ENCODE results near the gene ABHD2.
"Not testable (repeated sequence)": the region's sequence is repeated elsewhere in the genome, so short reads cannot be mapped to it uniquely, and the experiment has no call there.

The ABHD2 gene, protein sequence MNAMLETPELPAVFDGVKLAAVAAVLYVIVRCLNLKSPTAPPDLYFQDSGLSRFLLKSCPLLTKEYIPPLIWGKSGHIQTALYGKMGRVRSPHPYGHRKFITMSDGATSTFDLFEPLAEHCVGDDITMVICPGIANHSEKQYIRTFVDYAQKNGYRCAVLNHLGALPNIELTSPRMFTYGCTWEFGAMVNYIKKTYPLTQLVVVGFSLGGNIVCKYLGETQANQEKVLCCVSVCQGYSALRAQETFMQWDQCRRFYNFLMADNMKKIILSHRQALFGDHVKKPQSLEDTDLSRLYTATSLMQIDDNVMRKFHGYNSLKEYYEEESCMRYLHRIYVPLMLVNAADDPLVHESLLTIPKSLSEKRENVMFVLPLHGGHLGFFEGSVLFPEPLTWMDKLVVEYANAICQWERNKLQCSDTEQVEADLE

DNA sequence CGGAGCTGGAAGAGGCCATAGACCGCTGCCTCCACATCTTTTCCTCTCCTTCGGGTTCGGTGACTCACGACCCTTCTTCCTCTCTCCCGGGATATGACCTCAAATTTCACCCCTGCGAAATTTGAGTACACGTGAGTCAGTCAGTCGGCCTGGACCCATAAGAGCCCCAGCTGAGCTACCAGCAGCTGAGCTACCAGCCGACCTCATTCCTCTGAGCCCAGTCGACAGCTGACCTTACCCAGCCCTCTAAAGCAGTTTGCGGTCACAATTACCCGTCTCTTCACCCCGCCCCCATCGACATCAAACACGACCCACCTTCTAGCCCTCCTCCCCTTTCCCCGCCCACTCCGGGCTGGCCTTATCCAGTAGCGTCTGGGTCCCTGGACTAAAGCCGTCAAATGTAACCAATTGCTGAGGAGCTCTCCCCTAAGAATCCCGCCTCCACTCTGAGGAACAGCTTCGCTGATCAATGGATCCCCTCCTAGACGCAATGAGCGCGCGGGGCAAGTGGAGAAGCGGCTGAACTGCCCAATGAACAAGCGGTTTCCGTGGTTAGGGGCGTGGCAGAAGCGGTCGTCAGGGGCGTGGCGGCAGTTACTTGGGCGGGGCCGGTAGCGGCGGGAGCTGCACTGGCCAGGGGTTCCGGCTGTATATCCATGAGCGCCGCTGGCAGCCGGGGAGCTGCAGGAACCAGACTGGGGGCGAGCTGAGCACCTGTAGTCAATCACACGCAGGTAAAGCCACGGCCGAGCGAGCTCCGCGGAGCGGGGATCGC lies at the start of gene ABHD2:
TSS of gene ABHD2 (plus strand) at position 627 of the 775 bp plus-strand sequence. CDS start 27,872 bp downstream, outside the sequence.
- TF ChIP-seq, protein P1, sequence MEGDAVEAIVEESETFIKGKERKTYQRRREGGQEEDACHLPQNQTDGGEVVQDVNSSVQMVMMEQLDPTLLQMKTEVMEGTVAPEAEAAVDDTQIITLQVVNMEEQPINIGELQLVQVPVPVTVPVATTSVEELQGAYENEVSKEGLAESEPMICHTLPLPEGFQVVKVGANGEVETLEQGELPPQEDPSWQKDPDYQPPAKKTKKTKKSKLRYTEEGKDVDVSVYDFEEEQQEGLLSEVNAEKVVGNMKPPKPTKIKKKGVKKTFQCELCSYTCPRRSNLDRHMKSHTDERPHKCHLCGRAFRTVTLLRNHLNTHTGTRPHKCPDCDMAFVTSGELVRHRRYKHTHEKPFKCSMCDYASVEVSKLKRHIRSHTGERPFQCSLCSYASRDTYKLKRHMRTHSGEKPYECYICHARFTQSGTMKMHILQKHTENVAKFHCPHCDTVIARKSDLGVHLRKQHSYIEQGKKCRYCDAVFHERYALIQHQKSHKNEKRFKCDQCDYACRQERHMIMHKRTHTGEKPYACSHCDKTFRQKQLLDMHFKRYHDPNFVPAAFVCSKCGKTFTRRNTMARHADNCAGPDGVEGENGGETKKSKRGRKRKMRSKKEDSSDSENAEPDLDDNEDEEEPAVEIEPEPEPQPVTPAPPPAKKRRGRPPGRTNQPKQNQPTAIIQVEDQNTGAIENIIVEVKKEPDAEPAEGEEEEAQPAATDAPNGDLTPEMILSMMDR (IDR thresholded peaks at IDR 0.05; ENCODE audit: borderline replicate concordance, insufficient read depth, low read depth, low read length), result no peak
- H3K4me3 ChIP-seq (ENCODE audit: low read depth, low read length), result peak within 1 kb of the TSS; percentile 89

DNA sequence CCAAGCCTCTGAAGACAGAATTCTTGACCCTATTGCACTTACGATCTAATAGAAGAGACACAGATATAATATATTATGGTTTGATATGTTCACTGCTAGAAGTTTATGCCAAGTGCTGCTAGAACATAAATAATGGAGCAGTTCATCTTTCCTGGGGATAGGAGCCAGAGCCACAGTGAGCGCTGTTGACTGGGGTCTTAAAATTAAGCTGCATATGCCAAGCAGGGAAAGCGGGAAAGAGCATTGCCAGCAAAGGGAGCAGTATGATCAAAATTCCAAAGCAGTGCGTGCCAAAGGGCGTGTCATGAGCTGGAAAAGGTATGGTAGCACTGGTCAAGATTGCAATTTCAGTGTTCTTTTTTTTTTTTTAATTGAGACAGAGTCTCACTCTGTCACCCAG lies 49.1 kb upstream of the ABHD2 start:
- no peak overlapping the region for H3K4me3 ChIP-seq (ENCODE audit: low read depth, low read length)
- TF ChIP-seq, protein P1 (IDR thresholded peaks at IDR 0.05; ENCODE audit: borderline replicate concordance, insufficient read depth, low read depth, low read length), result no peak

DNA sequence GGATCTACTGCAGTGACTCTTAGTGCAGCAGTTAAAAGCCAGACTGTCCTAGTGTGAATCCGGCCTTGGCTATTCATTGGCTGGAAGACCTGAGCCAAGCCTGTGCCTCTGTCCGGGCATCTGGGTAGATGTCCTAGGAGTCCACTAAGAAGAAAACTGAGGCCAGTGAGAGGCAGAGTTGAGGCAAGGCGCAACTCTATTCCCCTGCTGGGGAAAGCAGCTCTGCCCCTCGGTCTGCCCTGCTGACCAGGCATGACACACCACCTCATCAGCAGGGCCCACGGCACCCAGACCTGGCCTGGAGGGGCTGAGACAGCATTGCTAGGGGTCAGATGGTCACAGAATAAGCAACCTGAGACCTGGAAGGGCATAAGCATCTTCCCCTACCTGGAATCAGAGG lies 46.7 kb upstream of the ABHD2 start:
- no peak overlapping the region for H3K4me3 ChIP-seq (ENCODE audit: low read depth, low read length)
- TF ChIP-seq, protein P1 (IDR thresholded peaks at IDR 0.05; ENCODE audit: borderline replicate concordance, insufficient read depth, low read depth, low read length), result no peak

DNA sequence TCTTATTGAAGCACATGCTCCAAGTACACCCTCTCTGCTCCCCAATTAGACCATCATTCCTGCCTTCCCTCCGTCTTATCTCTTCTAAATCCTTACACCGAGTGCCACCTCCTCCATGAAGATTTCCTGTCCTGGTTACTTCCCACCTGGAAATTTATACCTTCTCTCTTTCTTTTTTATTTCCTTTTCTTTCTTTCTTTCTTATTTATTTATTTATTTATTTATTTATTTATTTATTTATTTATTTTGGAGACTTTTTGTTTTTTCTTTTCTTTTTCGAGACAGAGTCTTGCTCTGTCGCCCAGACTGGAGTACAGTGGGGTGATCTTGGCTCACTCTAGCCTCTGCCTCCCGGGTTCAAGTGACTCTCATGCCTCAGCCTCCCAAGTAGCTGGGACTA lies 45.9 kb upstream of the ABHD2 start:
- H3K4me3 ChIP-seq (ENCODE audit: low read depth, low read length), result no peak overlapping the region
- TF ChIP-seq, protein P1 (IDR thresholded peaks at IDR 0.05; ENCODE audit: borderline replicate concordance, insufficient read depth, low read depth, low read length), result no peak

DNA sequence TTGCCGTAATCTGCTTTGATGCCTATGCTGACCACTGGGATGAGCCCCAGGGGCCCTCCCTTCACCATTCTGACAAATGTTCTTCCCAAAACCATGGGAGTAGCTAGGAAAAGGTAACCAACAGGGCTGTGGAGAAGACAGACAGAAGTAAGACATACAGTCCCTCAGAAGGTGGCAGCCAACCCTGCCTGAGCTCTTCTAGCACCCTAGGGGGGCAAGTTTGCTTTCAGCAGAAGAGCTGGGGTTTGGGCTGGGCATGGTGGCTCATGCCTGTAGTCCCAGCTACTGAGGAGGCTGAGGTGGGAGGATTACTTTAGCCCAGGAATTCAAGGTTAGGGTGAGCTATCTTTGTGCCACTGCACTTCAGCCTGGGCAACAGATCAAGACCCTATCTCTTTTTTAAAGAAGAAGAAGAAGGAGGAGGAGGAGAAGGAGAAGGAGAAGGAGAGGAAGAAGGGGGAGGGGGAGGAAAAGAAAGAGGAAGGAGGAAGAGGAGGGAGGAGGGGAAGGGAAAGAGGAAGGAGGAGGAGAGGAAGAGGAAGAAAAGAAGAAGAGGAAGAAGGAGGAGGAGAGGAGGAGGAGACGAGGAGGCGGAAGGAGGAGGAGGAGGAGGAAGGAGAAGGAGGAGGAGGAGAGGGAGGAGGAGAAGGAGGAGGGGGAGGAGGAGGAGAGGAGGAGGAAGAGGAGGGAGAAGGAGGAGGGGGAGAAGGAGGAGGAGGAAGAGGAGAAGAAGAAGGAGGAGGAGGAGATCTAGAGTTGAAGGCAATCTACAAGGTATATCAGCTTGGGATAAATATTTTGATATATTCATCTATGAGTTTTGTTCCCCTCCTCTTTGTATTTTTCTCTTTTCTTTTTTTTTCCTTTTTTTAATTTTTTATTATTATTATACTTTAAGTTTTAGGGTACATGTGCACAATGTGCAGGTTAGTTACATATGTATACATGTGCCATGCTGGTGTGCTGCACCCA lies 44.9 kb upstream of the ABHD2 start:
- TF ChIP-seq, protein P1 (IDR thresholded peaks at IDR 0.05; ENCODE audit: borderline replicate concordance, insufficient read depth, low read depth, low read length), result no peak

DNA sequence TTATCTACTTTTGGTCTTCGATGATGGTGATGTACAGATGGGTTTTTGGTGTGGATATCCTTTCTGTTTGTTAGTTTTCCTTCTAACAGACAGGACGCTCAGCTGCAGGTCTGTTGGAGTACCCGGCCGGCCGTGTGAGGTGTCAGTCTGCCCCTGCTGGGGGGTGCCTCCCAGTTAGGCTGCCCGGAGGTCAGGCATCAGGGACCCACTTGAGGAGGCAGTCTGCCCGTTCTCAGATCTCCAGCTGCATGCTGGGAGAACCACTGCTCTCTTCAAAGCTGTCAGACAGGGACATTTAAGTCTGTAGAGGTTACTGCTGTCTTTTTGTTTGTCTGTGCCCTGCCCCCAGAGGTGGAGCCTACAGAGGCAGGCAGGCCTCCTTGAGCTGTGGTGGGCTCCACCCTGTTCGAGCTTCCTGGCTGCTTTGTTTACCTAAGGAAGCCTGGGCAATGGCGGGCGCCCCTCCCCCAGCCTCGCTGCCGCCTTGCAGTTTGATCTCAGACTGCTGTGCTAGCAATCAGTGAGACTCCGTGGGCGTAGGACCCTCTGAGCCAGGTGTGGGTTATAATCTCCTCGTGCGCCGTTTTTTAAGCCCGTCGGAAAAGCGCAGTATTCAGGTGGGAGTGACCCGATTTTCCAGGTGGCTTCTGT lies 39.1 kb upstream of the ABHD2 start:
- H3K4me3 ChIP-seq (ENCODE audit: low read depth, low read length), result not testable (repeated sequence)

More for the DNA sequence above, 44.9 kb upstream of the ABHD2 start:
- H3K4me3 ChIP-seq (ENCODE audit: low read depth, low read length), result no peak overlapping the region

Measured in GM12875 (cell line).